WTC11 (cell line): ENCODE data around the gene WDR64. TPM values are rescaled to one million over a fixed set of nuclear protein-coding genes. Genes with fewer than 3 reads are reported as not detected.

Experiments used
- ATAC-seq: fragments of 200-7000 bp; cut with Tn5 transposase; 2 replicates; pipeline ENCODE4 v1.10.0; 2021; ENCODE audit warnings: mild to moderate bottlenecking, moderate library complexity
- CTCF ChIA-PET: fragments of 300-600 bp; sonication (Branson Sonifier 250); formaldehyde crosslinking; loops from one replicate; lab custom pipeline; 2021; ENCODE audit warnings: antibody characterized with exemption; lab: Charles Lee
- POLR2A ChIA-PET: fragments of 350-600 bp; sonication (Branson Sonifier 250); formaldehyde crosslinking; loops from one replicate; lab custom pipeline; 2021; ENCODE audit warnings: antibody characterized with exemption; lab: Charles Lee
- DNase-seq: peaks from one replicate; pipeline ENCODE4 v3.0.0; 2021; ENCODE audit warnings: low spot score
- H3K27ac Mint-ChIP-seq: 2 replicates; pipeline ENCODE4 v1.8.0; 2021; ENCODE audit warnings: mixed read lengths
- H3K27me3 Mint-ChIP-seq: 2 replicates; pipeline ENCODE4 v1.8.0; 2021; ENCODE audit warnings: low read depth, mild to moderate bottlenecking, moderate library complexity, mixed read lengths
- H3K36me3 Mint-ChIP-seq: 2 replicates; pipeline ENCODE4 v1.8.0; 2021; ENCODE audit warnings: mixed read lengths
- H3K4me1 Mint-ChIP-seq: 2 replicates; pipeline ENCODE4 v1.8.0; 2022; ENCODE audit warnings: mixed read lengths
- H3K4me3 Mint-ChIP-seq: 2 replicates; pipeline ENCODE4 v1.8.0; 2021; ENCODE audit warnings: mild to moderate bottlenecking, moderate library complexity, mixed read lengths
- H3K9me3 Mint-ChIP-seq: 2 replicates; pipeline ENCODE4 v1.8.0; 2021; ENCODE audit warnings: mixed read lengths
- CDX4 ChIP-seq: fragments of 250-450 bp; sonication (Bioruptor Pico); IDR thresholded peaks from 2 replicates; pipeline ENCODE4 v1.9.0; 2021; ENCODE audit warnings: moderate library complexity, mild to moderate bottlenecking, inconsistent platforms, borderline replicate concordance
- E2F4 ChIP-seq: sonication (generic); formaldehyde crosslinking; IDR thresholded peaks from 2 replicates; pipeline ENCODE4 v1.8.1; 2022; ENCODE audit warnings: low read depth, mild to moderate bottlenecking, moderate library complexity, missing genetic modification reagents, borderline replicate concordance
- ETV6 ChIP-seq: sonication (generic); formaldehyde crosslinking; IDR thresholded peaks from 2 replicates; pipeline ENCODE4 v1.8.1; 2022; ENCODE audit warnings: mild to moderate bottlenecking, missing genetic modification reagents
- FOXK1 ChIP-seq: sonication (generic); formaldehyde crosslinking; IDR thresholded peaks from 2 replicates; pipeline ENCODE4 v1.8.0; 2022; ENCODE audit warnings: mild to moderate bottlenecking, moderate library complexity, missing genetic modification reagents
- IRF2 ChIP-seq: sonication (generic); formaldehyde crosslinking; IDR thresholded peaks from 2 replicates; pipeline ENCODE4 v1.8.0; 2022; ENCODE audit warnings: low read depth, missing genetic modification reagents, borderline replicate concordance
- RELA ChIP-seq: sonication (generic); formaldehyde crosslinking; IDR thresholded peaks from 2 replicates; pipeline ENCODE4 v1.8.1; 2022; ENCODE audit warnings: missing genetic modification reagents, mild to moderate bottlenecking, borderline replicate concordance
- ZNF219 ChIP-seq: sonication (generic); formaldehyde crosslinking; IDR thresholded peaks from 2 replicates; pipeline ENCODE4 v1.8.0; 2023; ENCODE audit warnings: missing genetic modification reagents, mild to moderate bottlenecking, borderline replicate concordance
- ZNF532 ChIP-seq: fragments of 250-450 bp; sonication (Bioruptor Pico); IDR thresholded peaks from 2 replicates; pipeline ENCODE4 v1.9.0; 2021; ENCODE audit warnings: mild to moderate bottlenecking, borderline replicate concordance
- total RNA-seq: library from RNA; stranded (reverse); gene quantifications from 3 replicates; pipeline ENCODE4 v1.2.3, GENCODE V29; 2021
- TF ChIP-seq, protein P1 (sequence below): sonication (generic); formaldehyde crosslinking; IDR thresholded peaks from 2 replicates; pipeline ENCODE4 v1.8.0; 2022; ENCODE audit warnings: missing genetic modification reagents
- TF ChIP-seq, protein P2 (sequence below): sonication (generic); formaldehyde crosslinking; IDR thresholded peaks from 2 replicates; pipeline ENCODE4 v1.8.1; 2022; ENCODE audit warnings: mild to moderate bottlenecking, missing genetic modification reagents, moderate library complexity, borderline replicate concordance
- TF ChIP-seq, protein P3 (sequence below): sonication (generic); formaldehyde crosslinking; IDR thresholded peaks from 2 replicates; pipeline ENCODE4 v1.8.0; 2023; ENCODE audit warnings: missing genetic modification reagents, mild to moderate bottlenecking, borderline replicate concordance

Gene WDR64
- total RNA-seq, 1 experiment from 2014 or later: not detected

- TF ChIP-seq, protein P1, sequence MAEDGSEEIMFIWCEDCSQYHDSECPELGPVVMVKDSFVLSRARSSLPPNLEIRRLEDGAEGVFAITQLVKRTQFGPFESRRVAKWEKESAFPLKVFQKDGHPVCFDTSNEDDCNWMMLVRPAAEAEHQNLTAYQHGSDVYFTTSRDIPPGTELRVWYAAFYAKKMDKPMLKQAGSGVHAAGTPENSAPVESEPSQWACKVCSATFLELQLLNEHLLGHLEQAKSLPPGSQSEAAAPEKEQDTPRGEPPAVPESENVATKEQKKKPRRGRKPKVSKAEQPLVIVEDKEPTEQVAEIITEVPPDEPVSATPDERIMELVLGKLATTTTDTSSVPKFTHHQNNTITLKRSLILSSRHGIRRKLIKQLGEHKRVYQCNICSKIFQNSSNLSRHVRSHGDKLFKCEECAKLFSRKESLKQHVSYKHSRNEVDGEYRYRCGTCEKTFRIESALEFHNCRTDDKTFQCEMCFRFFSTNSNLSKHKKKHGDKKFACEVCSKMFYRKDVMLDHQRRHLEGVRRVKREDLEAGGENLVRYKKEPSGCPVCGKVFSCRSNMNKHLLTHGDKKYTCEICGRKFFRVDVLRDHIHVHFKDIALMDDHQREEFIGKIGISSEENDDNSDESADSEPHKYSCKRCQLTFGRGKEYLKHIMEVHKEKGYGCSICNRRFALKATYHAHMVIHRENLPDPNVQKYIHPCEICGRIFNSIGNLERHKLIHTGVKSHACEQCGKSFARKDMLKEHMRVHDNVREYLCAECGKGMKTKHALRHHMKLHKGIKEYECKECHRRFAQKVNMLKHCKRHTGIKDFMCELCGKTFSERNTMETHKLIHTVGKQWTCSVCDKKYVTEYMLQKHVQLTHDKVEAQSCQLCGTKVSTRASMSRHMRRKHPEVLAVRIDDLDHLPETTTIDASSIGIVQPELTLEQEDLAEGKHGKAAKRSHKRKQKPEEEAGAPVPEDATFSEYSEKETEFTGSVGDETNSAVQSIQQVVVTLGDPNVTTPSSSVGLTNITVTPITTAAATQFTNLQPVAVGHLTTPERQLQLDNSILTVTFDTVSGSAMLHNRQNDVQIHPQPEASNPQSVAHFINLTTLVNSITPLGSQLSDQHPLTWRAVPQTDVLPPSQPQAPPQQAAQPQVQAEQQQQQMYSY: no peak
- no peak for TF ChIP-seq ETV6 (CRISPR knock-in tag)
Observed at GRCh38 chr1:241678536-241678935, 26.5 kb downstream of the WDR64 start (continued).

- Mint-ChIP-seq H3K27ac (no peak overlapping the region), H3K9me3 (peaks cover 4% of the 10 kb centered on the region; the same call in 1 of the 2 replicates), H3K4me1 (no peaks in the 10 kb centered on the region), H3K36me3 (no peaks in the 10 kb centered on the region), H3K4me3 (no peak overlapping the region), H3K27me3 (no peaks in the 10 kb centered on the region)
- DNase-seq (no peak), ATAC-seq (no peak)
- ChIA-PET CTCF (no interaction called here), POLR2A (no interaction called here)
- TF ChIP-seq E2F4 (CRISPR knock-in tag): no peak
- TF ChIP-seq, protein P2, sequence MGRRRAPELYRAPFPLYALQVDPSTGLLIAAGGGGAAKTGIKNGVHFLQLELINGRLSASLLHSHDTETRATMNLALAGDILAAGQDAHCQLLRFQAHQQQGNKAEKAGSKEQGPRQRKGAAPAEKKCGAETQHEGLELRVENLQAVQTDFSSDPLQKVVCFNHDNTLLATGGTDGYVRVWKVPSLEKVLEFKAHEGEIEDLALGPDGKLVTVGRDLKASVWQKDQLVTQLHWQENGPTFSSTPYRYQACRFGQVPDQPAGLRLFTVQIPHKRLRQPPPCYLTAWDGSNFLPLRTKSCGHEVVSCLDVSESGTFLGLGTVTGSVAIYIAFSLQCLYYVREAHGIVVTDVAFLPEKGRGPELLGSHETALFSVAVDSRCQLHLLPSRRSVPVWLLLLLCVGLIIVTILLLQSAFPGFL (CRISPR knock-in tag): no peak
- TF ChIP-seq CDX4 (CRISPR knock-in tag): no peak
- no peak for TF ChIP-seq ETV6 (CRISPR knock-in tag)
- no peak for TF ChIP-seq FOXK1
- no peak for TF ChIP-seq ZNF219 (CRISPR knock-in tag)
- TF ChIP-seq, protein P3, sequence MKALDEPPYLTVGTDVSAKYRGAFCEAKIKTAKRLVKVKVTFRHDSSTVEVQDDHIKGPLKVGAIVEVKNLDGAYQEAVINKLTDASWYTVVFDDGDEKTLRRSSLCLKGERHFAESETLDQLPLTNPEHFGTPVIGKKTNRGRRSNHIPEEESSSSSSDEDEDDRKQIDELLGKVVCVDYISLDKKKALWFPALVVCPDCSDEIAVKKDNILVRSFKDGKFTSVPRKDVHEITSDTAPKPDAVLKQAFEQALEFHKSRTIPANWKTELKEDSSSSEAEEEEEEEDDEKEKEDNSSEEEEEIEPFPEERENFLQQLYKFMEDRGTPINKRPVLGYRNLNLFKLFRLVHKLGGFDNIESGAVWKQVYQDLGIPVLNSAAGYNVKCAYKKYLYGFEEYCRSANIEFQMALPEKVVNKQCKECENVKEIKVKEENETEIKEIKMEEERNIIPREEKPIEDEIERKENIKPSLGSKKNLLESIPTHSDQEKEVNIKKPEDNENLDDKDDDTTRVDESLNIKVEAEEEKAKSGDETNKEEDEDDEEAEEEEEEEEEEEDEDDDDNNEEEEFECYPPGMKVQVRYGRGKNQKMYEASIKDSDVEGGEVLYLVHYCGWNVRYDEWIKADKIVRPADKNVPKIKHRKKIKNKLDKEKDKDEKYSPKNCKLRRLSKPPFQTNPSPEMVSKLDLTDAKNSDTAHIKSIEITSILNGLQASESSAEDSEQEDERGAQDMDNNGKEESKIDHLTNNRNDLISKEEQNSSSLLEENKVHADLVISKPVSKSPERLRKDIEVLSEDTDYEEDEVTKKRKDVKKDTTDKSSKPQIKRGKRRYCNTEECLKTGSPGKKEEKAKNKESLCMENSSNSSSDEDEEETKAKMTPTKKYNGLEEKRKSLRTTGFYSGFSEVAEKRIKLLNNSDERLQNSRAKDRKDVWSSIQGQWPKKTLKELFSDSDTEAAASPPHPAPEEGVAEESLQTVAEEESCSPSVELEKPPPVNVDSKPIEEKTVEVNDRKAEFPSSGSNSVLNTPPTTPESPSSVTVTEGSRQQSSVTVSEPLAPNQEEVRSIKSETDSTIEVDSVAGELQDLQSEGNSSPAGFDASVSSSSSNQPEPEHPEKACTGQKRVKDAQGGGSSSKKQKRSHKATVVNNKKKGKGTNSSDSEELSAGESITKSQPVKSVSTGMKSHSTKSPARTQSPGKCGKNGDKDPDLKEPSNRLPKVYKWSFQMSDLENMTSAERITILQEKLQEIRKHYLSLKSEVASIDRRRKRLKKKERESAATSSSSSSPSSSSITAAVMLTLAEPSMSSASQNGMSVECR (CRISPR knock-in tag): no peak
- TF ChIP-seq ZNF532 (CRISPR knock-in tag): no peak
- TF ChIP-seq IRF2: no peak
- no peak for TF ChIP-seq RELA (CRISPR knock-in tag)
Observed at GRCh38 chr1:241679404-241679803, 27.3 kb downstream of the WDR64 start.
